ENCODE data around the gene KRTAP19-3.

DNA sequence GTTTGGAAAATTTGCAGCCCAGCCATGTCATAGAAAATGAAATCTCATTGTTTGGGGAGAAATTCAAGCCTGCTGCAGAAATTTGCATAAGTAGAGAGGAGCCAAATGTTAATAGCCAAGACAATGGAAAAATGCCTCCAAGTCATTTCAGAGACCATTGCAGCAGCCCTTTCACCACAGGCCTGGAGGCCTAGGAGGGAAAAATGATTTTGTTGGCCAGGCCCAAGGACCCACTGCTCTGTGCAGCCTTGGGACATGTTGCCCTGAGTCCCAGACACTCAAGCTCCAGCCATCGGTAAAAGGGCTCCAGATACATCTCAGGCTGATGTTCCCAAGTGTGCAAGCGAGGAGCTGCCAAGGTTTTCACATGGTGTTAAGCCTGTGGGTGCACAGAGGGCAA is 5.6 kb downstream of the KRTAP19-3 start:
- TF ChIP-seq, protein P1, sequence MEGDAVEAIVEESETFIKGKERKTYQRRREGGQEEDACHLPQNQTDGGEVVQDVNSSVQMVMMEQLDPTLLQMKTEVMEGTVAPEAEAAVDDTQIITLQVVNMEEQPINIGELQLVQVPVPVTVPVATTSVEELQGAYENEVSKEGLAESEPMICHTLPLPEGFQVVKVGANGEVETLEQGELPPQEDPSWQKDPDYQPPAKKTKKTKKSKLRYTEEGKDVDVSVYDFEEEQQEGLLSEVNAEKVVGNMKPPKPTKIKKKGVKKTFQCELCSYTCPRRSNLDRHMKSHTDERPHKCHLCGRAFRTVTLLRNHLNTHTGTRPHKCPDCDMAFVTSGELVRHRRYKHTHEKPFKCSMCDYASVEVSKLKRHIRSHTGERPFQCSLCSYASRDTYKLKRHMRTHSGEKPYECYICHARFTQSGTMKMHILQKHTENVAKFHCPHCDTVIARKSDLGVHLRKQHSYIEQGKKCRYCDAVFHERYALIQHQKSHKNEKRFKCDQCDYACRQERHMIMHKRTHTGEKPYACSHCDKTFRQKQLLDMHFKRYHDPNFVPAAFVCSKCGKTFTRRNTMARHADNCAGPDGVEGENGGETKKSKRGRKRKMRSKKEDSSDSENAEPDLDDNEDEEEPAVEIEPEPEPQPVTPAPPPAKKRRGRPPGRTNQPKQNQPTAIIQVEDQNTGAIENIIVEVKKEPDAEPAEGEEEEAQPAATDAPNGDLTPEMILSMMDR (IDR thresholded peaks at IDR 0.05; ENCODE audit: borderline replicate concordance, extremely low read depth, low read length, poor library complexity, severe bottlenecking), result no peak
- no peak for TF ChIP-seq EZH2 (IDR thresholded peaks at IDR 0.05; ENCODE audit: borderline replicate concordance, low read depth, low read length, severe bottlenecking)

Data from DND-41 (cell line).